SK-N-SH (cell line): ENCODE results near the gene RCE1.

Experiments used
- CTCF ChIP-seq: fragments of 200-600 bp; sonication (generic); IDR thresholded peaks from 2 replicates; pipeline ENCODE4 v1.6.1; 2017; ENCODE audit warnings: antibody characterized with exemption, mild to moderate bottlenecking, moderate library complexity
- ELF1 ChIP-seq: IDR thresholded peaks from 2 replicates; pipeline ENCODE4 v1.4.0; 2012
- EP300 ChIP-seq, 2 experiments: IDR thresholded peaks; 2 replicates each; pipeline versions ENCODE4 v1.4.0 to v1.6.1; 2012; ENCODE audit warnings: borderline replicate concordance in 1 of 2, low read depth in 1 of 2, low read length in 1 of 2
- PBX3 ChIP-seq: IDR thresholded peaks from 2 replicates; pipeline ENCODE4; 2012
- TAF1 ChIP-seq: IDR thresholded peaks from 2 replicates; pipeline ENCODE4 v1.6.1; 2012; ENCODE audit warnings: low read depth, mild to moderate bottlenecking, low read length, moderate library complexity, borderline replicate concordance

- no peak for TF ChIP-seq EP300 (IDR thresholded peaks at IDR 0.05; ENCODE audit: borderline replicate concordance in 1 of 2, low read depth in 1 of 2, low read length in 1 of 2)
- no peak for TF ChIP-seq TAF1
- TF ChIP-seq CTCF, result no peak
- no peak for TF ChIP-seq PBX3
- no peak for TF ChIP-seq ELF1
Observed at GRCh38 chr11:66882561-66883015, 39.3 kb downstream of the RCE1 start.
